K562 (cell line): Measurements from ENCODE around the gene RNF213. TPM values are rescaled to one million over a fixed set of nuclear protein-coding genes. Genes with fewer than 3 reads are reported as not detected.
A peak's percentile ranks its signal among the peaks of the same experiment; 100 is the strongest.

Experiments used
- ATAC-seq: fragments of 200-7000 bp; cut with Tn5 transposase; 3 replicates; pipeline ENCODE4 v1.9.1; 2020; ENCODE audit warnings: moderate library complexity
- BruUV-seq: library from RNA; stranded (reverse); fragments of 400-500 nt; replicated peaks from 2 replicates; lab custom pipeline; 2021; lab: Mats Ljungman, UMichigan
- CTCF ChIA-PET: fragments of 300-600 bp; formaldehyde crosslinking; extraction: SDS; loops from one replicate; lab custom pipeline; 2021; ENCODE audit warnings: low intra/inter-chr PET ratio; lab: Yijun Ruan, JAX
- POLR2A ChIA-PET: fragments of 300-600, 350-650 bp; sonication (Branson Sonifier 250); formaldehyde crosslinking; extraction: SDS; loops from one replicate; lab custom pipeline; 2021; ENCODE audit warnings: antibody characterized with exemption, inconsistent platforms; lab: Yijun Ruan, JAX
- DNase-seq, 4 experiments: peaks; one replicate each; pipeline versions ENCODE4 v3.0.0 to v3.0.0-alpha.2; 2011 to 2018; ENCODE audit warnings: low spot score in 3 of 4, mixed read lengths in 3 of 4; ENCODE audit errors: extremely low read depth in 1 of 4
- FAIRE-seq: peaks from 2 replicates; lab custom pipeline; 2011; peaks lifted over from hg19 to GRCh38; lab: Jason Lieb, UNC
- H2AFZ ChIP-seq: 2 replicates; pipeline ENCODE4 v1.6.0; 2011; ENCODE audit warnings: low read depth, low read length, control low read depth, inconsistent platforms
- H3K27ac ChIP-seq: fragments of 200-600 bp; 3 replicates; pipeline ENCODE4 v1.8.0; 2011; ENCODE audit warnings: low read depth, mild to moderate bottlenecking, control low read depth, inconsistent platforms, low read length, moderate library complexity, mixed read lengths; ENCODE audit errors: extremely low read depth
- H3K27me3 ChIP-seq, 2 experiments: fragments of 300-600 bp in 1 of 2; 2 replicates in 1 of 2; 3 replicates in 1 of 2; pipeline versions ENCODE4 v1.6.0 to v1.8.0; 2011; ENCODE audit warnings: inconsistent platforms in 2 of 2, low read length in 2 of 2, mild to moderate bottlenecking in 1 of 2, mixed read lengths in 1 of 2, moderate library complexity in 1 of 2; ENCODE audit not compliant: control insufficient read depth in 2 of 2, insufficient read depth in 2 of 2
- H3K36me3 ChIP-seq: fragments of 300-600 bp; 3 replicates; pipeline ENCODE4 v1.8.0; 2011; ENCODE audit warnings: mild to moderate bottlenecking, low read length, inconsistent platforms; ENCODE audit not compliant: control insufficient read depth, insufficient read depth
- H3K4me1 ChIP-seq, 2 experiments: fragments of 200-600 bp in 1 of 2; replicated peaks in 1 of 2; 2 replicates in 1 of 2; 3 replicates in 1 of 2; pipeline versions ENCODE4 v1.5.1 to v1.8.0; 2011; ENCODE audit warnings: inconsistent platforms in 2 of 2, low read length in 2 of 2, mild to moderate bottlenecking in 1 of 2, mixed read lengths in 1 of 2, moderate library complexity in 1 of 2; ENCODE audit not compliant: control insufficient read depth in 2 of 2, insufficient read depth in 2 of 2
- H3K4me2 ChIP-seq: 2 replicates; pipeline ENCODE4 v1.6.1; 2011; ENCODE audit warnings: low read length, control low read depth, inconsistent platforms, mixed read lengths; ENCODE audit not compliant: insufficient read depth
- H3K4me3 ChIP-seq: fragments of 200-600 bp; sonication (generic), shearing (Covaris generic); 2 replicates; pipeline ENCODE4 v1.5.1; 2016; ENCODE audit warnings: control low read depth, inconsistent platforms
- H3K79me2 ChIP-seq: fragments of 200-600 bp; 3 replicates; pipeline ENCODE4 v1.8.0; 2011; ENCODE audit warnings: low read length, inconsistent platforms; ENCODE audit not compliant: control insufficient read depth, insufficient read depth
- H3K9ac ChIP-seq, 2 experiments: 2 replicates each; pipeline versions ENCODE4 v1.6.0 to v1.6.1; 2011; ENCODE audit warnings: low read depth in 2 of 2, low read length in 2 of 2, control low read depth in 1 of 2, inconsistent platforms in 1 of 2, mild to moderate bottlenecking in 1 of 2, mixed read lengths in 1 of 2; ENCODE audit not compliant: insufficient read depth in 1 of 2
- H3K9me1 ChIP-seq: one replicate; pipeline ENCODE4 v1.6.0; 2011; ENCODE audit warnings: inconsistent platforms, mild to moderate bottlenecking, low read length, moderate library complexity; ENCODE audit not compliant: control insufficient read depth, insufficient read depth
- H3K9me3 ChIP-seq: replicated peaks from 2 replicates; pipeline ENCODE4 v1.5.1; 2011; ENCODE audit warnings: low read depth, low read length, inconsistent platforms; ENCODE audit not compliant: control insufficient read depth, insufficient read depth
- H4K20me1 ChIP-seq: replicated peaks from 2 replicates; pipeline ENCODE4 v1.6.1; 2011; ENCODE audit warnings: low read length, inconsistent platforms, mixed read lengths; ENCODE audit not compliant: control insufficient read depth, insufficient read depth
- ATF7 ChIP-seq: fragments of 450-650 bp; IDR thresholded peaks from 2 replicates; pipeline ENCODE4 v1.7.1; 2014; ENCODE audit warnings: mild to moderate bottlenecking, moderate library complexity
- FOSL1 ChIP-seq: fragments of 200-800 bp; sonication (Bioruptor generic); conservative IDR thresholded peaks from 2 replicates; pipeline ENCODE4 v1.6.1; 2016; ENCODE audit warnings: missing genetic modification characterization, missing compliant biosample characterization
- WGBS: fragments of 100-300 bp; shearing (Covaris generic); methylation state at CpG from one replicate; pipeline ENCODE4 v1.1.6; 2016; ENCODE audit warnings: low coverage, mixed read lengths; ENCODE audit not compliant: insufficient coverage; ENCODE audit errors: missing lambda C conversion rate; 5-methylcytosine and 5-hydroxymethylcytosine counted together
- in situ Hi-C: fragments of 300-500 bp; cut with MboI; formaldehyde crosslinking; loops from 4 replicates; pipeline ENCODE4 v1.15.0; 2018; ENCODE audit warnings: inconsistent platforms, mixed read lengths
- intact Hi-C: fragments of 100-400 bp; cut with micrococcal nuclease; formaldehyde crosslinking; loops from 2 replicates; pipeline ENCODE4 v1.14.2; 2022
- polyA plus RNA-seq, 8 experiments: library from polyadenylated mRNA; depleted of rRNA in 4 of 8; stranded (reverse) in 5 of 8; unstranded in 3 of 8; fragments of >200 nt; fragmentation: Nextera tagmentation in 2 of 8; fragmentation: Illumina TruSeq in 1 of 8; extraction: Ambion mirVana in 2 of 8; extraction: Trizol in 1 of 8; gene quantifications; 2 replicates each; pipeline versions ENCODE4 v1.2.1 to v1.2.3, GENCODE V29; 2011 to 2014; ENCODE audit warnings: inconsistent platforms in 1 of 8, missing spikeins in 1 of 8
- total RNA-seq, 7 experiments: library from RNA; depleted of rRNA in 6 of 7; stranded (reverse); fragments of >200 nt in 6 of 7; fragmentation: Illumina TruSeq in 2 of 7; extraction: Trizol in 2 of 7; gene quantifications; 2 replicates each; pipeline versions ENCODE4 v1.2.1 to v1.2.3, GENCODE V29; 2011 to 2021; ENCODE audit warnings: low replicate concordance in 1 of 7
- TF ChIP-seq, protein P1 (sequence below): sonication (generic); formaldehyde crosslinking; IDR thresholded peaks from 2 replicates; pipeline ENCODE4 v1.8.1; 2023; ENCODE audit warnings: missing genetic modification reagents, mild to moderate bottlenecking, borderline replicate concordance

The RNF213 gene
- total and polyA plus RNA-seq, 9 of the 15 experiments (the other 6 are each of a cell fraction or from before 2014, with no cell fraction given), result 5.3 to 33.6 (median 17.9) TPM

DNA sequence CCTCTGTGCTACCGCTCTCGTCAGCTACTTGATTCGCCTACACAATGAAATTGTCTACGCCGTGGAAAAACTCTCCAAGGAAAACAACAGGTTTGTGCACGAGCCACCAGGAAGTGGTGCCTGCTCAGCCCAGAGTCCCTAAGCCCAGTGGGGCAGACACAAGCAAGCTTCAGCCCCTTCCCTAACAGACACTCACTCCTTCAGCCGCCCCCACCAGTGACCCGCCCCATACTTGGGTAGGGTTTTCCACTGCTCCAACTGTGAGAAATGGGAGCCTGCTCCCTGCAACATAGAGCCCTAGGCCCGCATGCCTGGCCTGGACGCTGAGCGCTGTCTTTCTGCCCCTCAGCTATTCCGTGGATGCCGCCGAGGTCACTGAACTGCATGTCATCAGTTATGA lies 125.7 kb downstream of the RNF213 start:
- H3K4me3 ChIP-seq, result no peak overlapping the region
- WGBS, result 83% methylated on average over 11 of the region's 14 CpGs
- ChIA-PET CTCF (no interaction called here), POLR2A (interaction anchor here (0.6 to 1.8 kb wide), 3 partner anchors 11 to 183 kb away, joined by 3 to 4 read pairs (median 4); no protein-coding TSS in a partner anchor)
- H3K9me1 ChIP-seq, result peaks cover 2% of the 10 kb centered on the region
- DNase-seq, result no peak
- no peaks in the 10 kb centered on the region for H3K79me2 ChIP-seq
- peaks cover 71% of the 10 kb centered on the region; the same call in 2 of the 3 replicates for H3K36me3 ChIP-seq
- in situ Hi-C loops, result no loop called here
- H2AFZ ChIP-seq, result no peak overlapping the region
- intact Hi-C loops, result no loop called here
- no peaks in the 10 kb centered on the region for H4K20me1 ChIP-seq
- no peak overlapping the region for H3K27ac ChIP-seq
- TF ChIP-seq, protein P1, sequence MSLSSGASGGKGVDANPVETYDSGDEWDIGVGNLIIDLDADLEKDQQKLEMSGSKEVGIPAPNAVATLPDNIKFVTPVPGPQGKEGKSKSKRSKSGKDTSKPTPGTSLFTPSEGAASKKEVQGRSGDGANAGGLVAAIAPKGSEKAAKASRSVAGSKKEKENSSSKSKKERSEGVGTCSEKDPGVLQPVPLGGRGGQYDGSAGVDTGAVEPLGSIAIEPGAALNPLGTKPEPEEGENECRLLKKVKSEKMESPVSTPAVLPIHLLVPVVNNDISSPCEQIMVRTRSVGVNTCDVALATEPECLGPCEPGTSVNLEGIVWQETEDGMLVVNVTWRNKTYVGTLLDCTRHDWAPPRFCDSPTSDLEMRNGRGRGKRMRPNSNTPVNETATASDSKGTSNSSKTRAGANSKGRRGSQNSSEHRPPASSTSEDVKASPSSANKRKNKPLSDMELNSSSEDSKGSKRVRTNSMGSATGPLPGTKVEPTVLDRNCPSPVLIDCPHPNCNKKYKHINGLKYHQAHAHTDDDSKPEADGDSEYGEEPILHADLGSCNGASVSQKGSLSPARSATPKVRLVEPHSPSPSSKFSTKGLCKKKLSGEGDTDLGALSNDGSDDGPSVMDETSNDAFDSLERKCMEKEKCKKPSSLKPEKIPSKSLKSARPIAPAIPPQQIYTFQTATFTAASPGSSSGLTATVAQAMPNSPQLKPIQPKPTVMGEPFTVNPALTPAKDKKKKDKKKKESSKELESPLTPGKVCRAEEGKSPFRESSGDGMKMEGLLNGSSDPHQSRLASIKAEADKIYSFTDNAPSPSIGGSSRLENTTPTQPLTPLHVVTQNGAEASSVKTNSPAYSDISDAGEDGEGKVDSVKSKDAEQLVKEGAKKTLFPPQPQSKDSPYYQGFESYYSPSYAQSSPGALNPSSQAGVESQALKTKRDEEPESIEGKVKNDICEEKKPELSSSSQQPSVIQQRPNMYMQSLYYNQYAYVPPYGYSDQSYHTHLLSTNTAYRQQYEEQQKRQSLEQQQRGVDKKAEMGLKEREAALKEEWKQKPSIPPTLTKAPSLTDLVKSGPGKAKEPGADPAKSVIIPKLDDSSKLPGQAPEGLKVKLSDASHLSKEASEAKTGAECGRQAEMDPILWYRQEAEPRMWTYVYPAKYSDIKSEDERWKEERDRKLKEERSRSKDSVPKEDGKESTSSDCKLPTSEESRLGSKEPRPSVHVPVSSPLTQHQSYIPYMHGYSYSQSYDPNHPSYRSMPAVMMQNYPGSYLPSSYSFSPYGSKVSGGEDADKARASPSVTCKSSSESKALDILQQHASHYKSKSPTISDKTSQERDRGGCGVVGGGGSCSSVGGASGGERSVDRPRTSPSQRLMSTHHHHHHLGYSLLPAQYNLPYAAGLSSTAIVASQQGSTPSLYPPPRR (CRISPR knock-in tag), result no peak
- no peak for TF ChIP-seq ATF7
- no peak for TF ChIP-seq FOSL1 (tag)
- H3K4me1 ChIP-seq, result no peaks in the 10 kb centered on the region
- no peak for ATAC-seq
- no peak for FAIRE-seq
- no TSS peak for BruUV-seq
- no peaks in the 10 kb centered on the region for H3K9me3 ChIP-seq
- H3K9ac ChIP-seq, result peak overlapping the region in 1 of 2 experiments; percentile 16; a peak in 1 of 4 replicates
- H3K4me2 ChIP-seq, result no peak overlapping the region
- H3K27me3 ChIP-seq, result no peaks in the 10 kb centered on the region
